Activated T-cell treated with anti-CD3 and anti-CD28 coated beads for 1 hour (primary cell): ENCODE measurements around the gene CHM.
"Not testable (repeated sequence)": the region's sequence is repeated elsewhere in the genome, so short reads cannot be mapped to it uniquely, and the experiment has no call there.

Experiments
- DNase-seq: peaks from one replicate; pipeline ENCODE4 v3.0.0-alpha.2; 2020; ENCODE audit warnings: low read depth

The CHM gene

GRCh38 chrX:86047174-86047935 lies at the start of gene CHM:
Gene CHM, minus strand, starts transcription at chrX:86047558. Its CDS starts 26 bp downstream, at chrX:86047532.
- DNase-seq, result peak; percentile 17

- no peak for DNase-seq
Measured at GRCh38 chrX:86078650-86079049, 31.3 kb upstream of the CHM start.

- DNase-seq, result no peak
Measured at GRCh38 chrX:86066998-86067397, 19.6 kb upstream of the CHM start.

GRCh38 chrX:86061407-86061806 lies 14.0 kb upstream of the CHM start:
- no peak for DNase-seq

- no peak for DNase-seq
Measured at GRCh38 chrX:86051741-86052140, 4.4 kb upstream of the CHM start.

- no peak for DNase-seq
Measured at GRCh38 chrX:86047936-86048280, 550 bp upstream of the CHM start.

- no peak for DNase-seq
Measured at GRCh38 chrX:86044216-86044615, 3.1 kb downstream of the CHM start.

- no peak for DNase-seq
Measured at GRCh38 chrX:86039625-86040568, 7.5 kb downstream of the CHM start.

GRCh38 chrX:86033385-86033784 lies 14.0 kb downstream of the CHM start:
- DNase-seq, result no peak

GRCh38 chrX:86028681-86029080 lies 18.7 kb downstream of the CHM start:
- no peak for DNase-seq

GRCh38 chrX:86023811-86024210 lies 23.5 kb downstream of the CHM start:
- no peak for DNase-seq

GRCh38 chrX:86021652-86022289 lies 25.6 kb downstream of the CHM start:
- no peak for DNase-seq

- DNase-seq, result no peak
Measured at GRCh38 chrX:86016139-86016538, 31.2 kb downstream of the CHM start.

GRCh38 chrX:86014959-86015358 lies 32.4 kb downstream of the CHM start:
- not testable (repeated sequence) for DNase-seq

- no peak for DNase-seq
Measured at GRCh38 chrX:86014421-86014820, 32.9 kb downstream of the CHM start.

GRCh38 chrX:86013792-86014191 lies 33.6 kb downstream of the CHM start:
- no peak for DNase-seq

GRCh38 chrX:86012188-86012587 lies 35.2 kb downstream of the CHM start:
- DNase-seq, result no peak

GRCh38 chrX:86009803-86010202 lies 37.6 kb downstream of the CHM start:
- not testable (repeated sequence) for DNase-seq

- not testable (repeated sequence) for DNase-seq
Measured at GRCh38 chrX:86007891-86008290, 39.5 kb downstream of the CHM start.

GRCh38 chrX:86002076-86002896 lies 45.1 kb downstream of the CHM start:
- no peak for DNase-seq

GRCh38 chrX:85998954-85999353 lies 48.4 kb downstream of the CHM start:
- no peak for DNase-seq

GRCh38 chrX:85996555-85996954 lies 50.8 kb downstream of the CHM start:
- no peak for DNase-seq
